Caco-2 (cell line): Measurements from ENCODE around the gene IRAK1. TPM values are rescaled to one million over a fixed set of nuclear protein-coding genes. Genes with fewer than 3 reads are reported as not detected.

ENCODE experiments used
- BruUV-seq: library from RNA; stranded (reverse); fragments of 400-500 nt; replicated peaks from 2 replicates; lab custom pipeline; 2021; lab: Mats Ljungman, UMichigan
- CTCF ChIA-PET: fragments of 300-600 bp; sonication (Branson Sonifier 250); formaldehyde crosslinking; loops from one replicate; lab custom pipeline; 2022; ENCODE audit warnings: antibody characterized with exemption; lab: Charles Lee
- POLR2A ChIA-PET: fragments of 300-600 bp; sonication (Branson Sonifier 250); formaldehyde crosslinking; loops from one replicate; lab custom pipeline; 2022; ENCODE audit warnings: antibody characterized with exemption; lab: Charles Lee
- DNase-seq, 2 experiments: peaks; one replicate each; pipeline versions ENCODE4 v3.0.0 to v3.0.0-alpha.2; 2020 to 2022
- H3K27me3 ChIP-seq: replicated peaks from 2 replicates; pipeline ENCODE4 v1.6.0; 2011; ENCODE audit warnings: low read length; ENCODE audit not compliant: control insufficient read depth, insufficient read depth
- H3K36me3 ChIP-seq: 2 replicates; pipeline ENCODE4 v1.5.1; 2011; ENCODE audit warnings: low read length; ENCODE audit not compliant: control insufficient read depth, insufficient read depth
- H3K4me1 ChIP-seq: fragments of 250-450 bp; sonication (Bioruptor Pico); 2 replicates; pipeline ENCODE4 v1.5.1; 2020; ENCODE audit warnings: mild to moderate bottlenecking
- H3K4me3 ChIP-seq: 2 replicates; pipeline ENCODE4 v1.5.1; 2011; ENCODE audit warnings: low read depth, mild to moderate bottlenecking, control low read depth, low read length
- H3K9me3 ChIP-seq: fragments of 250-450 bp; sonication (Bioruptor Pico); 2 replicates; pipeline ENCODE4 v1.5.1; 2020; ENCODE audit warnings: mild to moderate bottlenecking, moderate library complexity
- H3K27ac Mint-ChIP-seq: one replicate; pipeline ENCODE4 v1.8.0; 2022; ENCODE audit warnings: mixed read lengths; ENCODE audit not compliant: unreplicated experiment
- H3K27me3 Mint-ChIP-seq: one replicate; pipeline ENCODE4 v1.8.0; 2022; ENCODE audit warnings: mixed read lengths; ENCODE audit not compliant: insufficient read depth, unreplicated experiment
- H3K36me3 Mint-ChIP-seq: one replicate; pipeline ENCODE4 v1.8.0; 2022; ENCODE audit warnings: mild to moderate bottlenecking, mixed read lengths; ENCODE audit not compliant: insufficient read depth, unreplicated experiment
- H3K4me1 Mint-ChIP-seq: one replicate; pipeline ENCODE4 v1.8.0; 2022; ENCODE audit warnings: low read depth, mixed read lengths; ENCODE audit not compliant: unreplicated experiment
- H3K4me3 Mint-ChIP-seq: one replicate; pipeline ENCODE4 v1.8.0; 2022; ENCODE audit warnings: mild to moderate bottlenecking, moderate library complexity, mixed read lengths; ENCODE audit not compliant: unreplicated experiment
- H3K9me3 Mint-ChIP-seq: one replicate; pipeline ENCODE4 v1.8.0; 2022; ENCODE audit warnings: mixed read lengths; ENCODE audit not compliant: unreplicated experiment
- intact Hi-C: fragments of 100-400 bp; cut with micrococcal nuclease; formaldehyde crosslinking; loops from one replicate; pipeline ENCODE4 v1.10.0; 2022; ENCODE audit not compliant: unreplicated experiment
- total RNA-seq: library from RNA; stranded (reverse); gene quantifications from 2 replicates; pipeline ENCODE4 v1.2.3, GENCODE V29; 2022
- TF ChIP-seq, protein P1 (sequence below), 2 experiments: fragments of 200-600 bp in 1 of 2; IDR thresholded peaks; 1 replicate in 1 of 2; 2 replicates in 1 of 2; pipeline versions ENCODE4 v1.5.1 to v1.8.0; 2011 to 2022; ENCODE audit warnings: antibody characterized with exemption in 1 of 2, control low read depth in 1 of 2, inconsistent platforms in 1 of 2, low read depth in 1 of 2, low read length in 1 of 2, mild to moderate bottlenecking in 1 of 2, moderate library complexity in 1 of 2; ENCODE audit not compliant: insufficient read depth in 1 of 2, severe bottlenecking in 1 of 2, unreplicated experiment in 1 of 2

The IRAK1 gene
- total RNA-seq, 1 experiment from 2014 or later = 119 TPM

DNA sequence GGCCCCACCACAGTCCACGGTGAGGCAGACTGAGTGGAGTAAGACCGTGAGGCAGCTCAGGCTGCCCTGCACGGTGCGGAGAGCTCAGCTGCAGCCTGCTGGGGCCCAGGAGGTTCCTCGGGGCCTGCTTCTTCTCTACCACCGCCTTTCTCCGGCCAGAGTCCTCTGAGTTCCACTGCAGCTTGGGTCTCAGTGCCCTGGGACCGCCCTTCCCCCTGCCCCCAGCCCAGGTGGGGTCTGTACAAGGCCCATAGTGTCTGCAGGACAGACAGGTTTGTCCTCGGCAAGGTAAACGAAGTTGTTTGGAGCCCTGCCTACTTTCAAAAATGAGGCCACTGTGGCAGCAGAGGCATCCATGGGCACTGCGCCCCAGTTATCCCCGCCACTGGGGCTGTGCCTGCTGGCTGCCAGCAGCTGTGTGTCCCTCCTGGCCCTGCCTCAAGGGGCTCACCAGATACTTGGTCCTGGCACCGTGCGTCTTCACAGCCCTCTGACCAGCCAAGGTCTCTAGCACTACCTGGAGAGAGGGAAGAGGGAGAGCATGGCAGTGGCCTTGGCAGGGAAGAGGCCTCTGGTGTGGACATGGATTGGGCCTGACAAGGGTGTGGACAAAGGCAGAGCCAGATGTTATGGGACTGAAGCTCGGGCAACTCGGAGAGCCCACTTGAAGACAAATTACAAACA, 4.0 kb downstream of the IRAK1 start:
- CTCF ChIA-PET = no interaction called here
- H3K27me3 ChIP-seq = no peaks in the 10 kb centered on the region
- no peaks in the 10 kb centered on the region for H3K9me3 ChIP-seq
- H3K27me3 Mint-ChIP-seq = no peaks in the 10 kb centered on the region
- TF ChIP-seq, protein P1, sequence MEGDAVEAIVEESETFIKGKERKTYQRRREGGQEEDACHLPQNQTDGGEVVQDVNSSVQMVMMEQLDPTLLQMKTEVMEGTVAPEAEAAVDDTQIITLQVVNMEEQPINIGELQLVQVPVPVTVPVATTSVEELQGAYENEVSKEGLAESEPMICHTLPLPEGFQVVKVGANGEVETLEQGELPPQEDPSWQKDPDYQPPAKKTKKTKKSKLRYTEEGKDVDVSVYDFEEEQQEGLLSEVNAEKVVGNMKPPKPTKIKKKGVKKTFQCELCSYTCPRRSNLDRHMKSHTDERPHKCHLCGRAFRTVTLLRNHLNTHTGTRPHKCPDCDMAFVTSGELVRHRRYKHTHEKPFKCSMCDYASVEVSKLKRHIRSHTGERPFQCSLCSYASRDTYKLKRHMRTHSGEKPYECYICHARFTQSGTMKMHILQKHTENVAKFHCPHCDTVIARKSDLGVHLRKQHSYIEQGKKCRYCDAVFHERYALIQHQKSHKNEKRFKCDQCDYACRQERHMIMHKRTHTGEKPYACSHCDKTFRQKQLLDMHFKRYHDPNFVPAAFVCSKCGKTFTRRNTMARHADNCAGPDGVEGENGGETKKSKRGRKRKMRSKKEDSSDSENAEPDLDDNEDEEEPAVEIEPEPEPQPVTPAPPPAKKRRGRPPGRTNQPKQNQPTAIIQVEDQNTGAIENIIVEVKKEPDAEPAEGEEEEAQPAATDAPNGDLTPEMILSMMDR (IDR thresholded peaks at IDR 0.05; ENCODE audit: insufficient read depth in 1 of 2, low read depth in 1 of 2, low read length in 1 of 2, severe bottlenecking in 1 of 2, unreplicated experiment in 1 of 2) = no peak
- no TSS peak for BruUV-seq
- H3K4me3 ChIP-seq = no peak overlapping the region
- H3K36me3 Mint-ChIP-seq = peaks cover 37% of the 10 kb centered on the region
- H3K4me3 Mint-ChIP-seq = no peak overlapping the region
- no peak overlapping the region for H3K27ac Mint-ChIP-seq
- no peaks in the 10 kb centered on the region for H3K4me1 ChIP-seq
- no peaks in the 10 kb centered on the region for H3K9me3 Mint-ChIP-seq
- H3K4me1 Mint-ChIP-seq = no peaks in the 10 kb centered on the region
- intact Hi-C loops = no loop called here
- DNase-seq = no peak
- POLR2A ChIA-PET = no interaction called here
- H3K36me3 ChIP-seq = no peaks in the 10 kb centered on the region

DNA sequence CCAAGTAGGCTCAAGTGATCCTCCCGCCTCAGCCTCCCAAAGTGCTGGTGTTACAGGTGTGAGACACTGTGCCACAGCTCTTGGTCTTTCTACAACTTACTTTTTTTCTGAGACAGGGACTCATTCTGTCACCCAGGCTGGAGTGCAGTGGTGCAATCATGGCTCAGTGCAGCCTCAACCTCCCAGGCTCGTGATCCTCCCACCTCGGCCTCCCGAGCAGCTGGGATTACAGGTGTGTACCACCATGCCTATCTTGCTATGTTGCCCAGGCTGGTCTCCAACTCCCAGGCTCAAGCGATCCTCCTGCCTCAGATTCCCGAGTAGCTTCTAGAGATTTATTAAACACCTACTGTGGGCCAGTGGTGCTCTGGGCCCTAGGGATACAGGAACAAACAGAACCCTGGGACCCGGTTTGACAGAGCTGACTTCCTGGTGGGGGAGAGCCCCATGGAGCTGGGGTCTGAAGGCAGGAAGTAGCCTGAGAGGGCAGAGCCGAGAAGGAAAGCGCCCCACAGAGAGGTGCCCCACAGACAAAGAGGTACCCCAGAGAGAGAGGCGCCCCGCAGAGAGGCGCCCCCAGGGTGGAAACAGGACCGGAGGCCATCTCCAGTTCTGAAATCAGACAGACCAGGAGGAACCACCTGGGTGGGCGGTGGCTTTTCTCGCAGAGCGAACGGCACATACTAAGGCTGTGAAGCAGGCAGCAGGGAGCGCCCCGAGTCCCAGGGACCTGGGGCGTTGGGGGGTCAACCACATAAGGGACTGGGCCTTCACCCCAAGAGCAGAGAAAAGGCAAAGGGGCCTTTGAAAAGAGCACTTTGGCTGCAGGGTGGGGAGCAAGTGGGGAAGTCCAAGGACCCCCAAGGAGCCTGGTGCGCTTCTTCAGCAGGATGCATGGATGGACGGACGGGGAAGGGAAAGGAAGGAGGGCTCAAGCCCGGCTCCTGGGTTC, 5.0 kb downstream of the IRAK1 start:
- H3K4me1 ChIP-seq = no peaks in the 10 kb centered on the region
- CTCF ChIA-PET = no interaction called here

More for the DNA sequence above, 5.0 kb downstream of the IRAK1 start:
- no peak overlapping the region for H3K4me3 ChIP-seq
- Mint-ChIP-seq H3K4me3 (no peak overlapping the region), H3K27ac (no peak overlapping the region), H3K27me3 (no peaks in the 10 kb centered on the region), H3K4me1 (no peaks in the 10 kb centered on the region), H3K36me3 (peaks cover 37% of the 10 kb centered on the region), H3K9me3 (no peaks in the 10 kb centered on the region)
- DNase-seq = no peak
- POLR2A ChIA-PET = no interaction called here
- H3K27me3 ChIP-seq = no peaks in the 10 kb centered on the region
- H3K9me3 ChIP-seq = no peaks in the 10 kb centered on the region
- intact Hi-C loops = no loop called here
- TF ChIP-seq, protein P1 (IDR thresholded peaks at IDR 0.05; ENCODE audit: insufficient read depth in 1 of 2, low read depth in 1 of 2, low read length in 1 of 2, severe bottlenecking in 1 of 2, unreplicated experiment in 1 of 2) = no peak
- BruUV-seq = no TSS peak
- no peaks in the 10 kb centered on the region for H3K36me3 ChIP-seq
